ENCODE measurements around the gene DNAAF5. TPM values are rescaled to one million over a fixed set of nuclear protein-coding genes. Genes with fewer than 3 reads are reported as not detected.
A peak's percentile ranks its signal among the peaks of the same experiment; 100 is the strongest.
"Not testable (repeated sequence)": the region's sequence is repeated elsewhere in the genome, so short reads cannot be mapped to it uniquely, and the experiment has no call there.

The DNAAF5 gene
- total RNA-seq, 4 donors from 2014 or later, result 5.6 to 34.3 (median 13.3) TPM

- no peak overlapping the region for H3K4me3 ChIP-seq
- H3K4me1 ChIP-seq, result no peaks in the 10 kb centered on the region
- intact Hi-C loops (cut with DNase I; ENCODE audit: low total_unique reads), result no loop called here
- no peak overlapping the region for H3K27ac ChIP-seq
- H3K9me3 ChIP-seq, result no peaks in the 10 kb centered on the region
- no peak for DNase-seq
- no peaks in the 10 kb centered on the region for H3K27me3 ChIP-seq
- H3K36me3 ChIP-seq, result no peaks in the 10 kb centered on the region
- TF ChIP-seq POLR2A (IDR thresholded peaks at IDR 0.05) (no peak), CTCF (IDR thresholded peaks at IDR 0.05) (no peak)
Measured at GRCh38 chr7:791519-791918, 65.0 kb downstream of the DNAAF5 start.

- Histone ChIP-seq H3K36me3 (no peaks in the 10 kb centered on the region), H3K27me3 (no peaks in the 10 kb centered on the region), H3K9me3 (no peaks in the 10 kb centered on the region), H3K27ac (no peak overlapping the region), H3K4me3 (no peak overlapping the region), H3K4me1 (peaks cover 0 to 5% of the 10 kb centered on the region in 2 donors)
- intact Hi-C loops (cut with DNase I; ENCODE audit: low total_unique reads), result no loop called here
- TF ChIP-seq POLR2A (IDR thresholded peaks at IDR 0.05) (no peak), CTCF (IDR thresholded peaks at IDR 0.05) (no peak)
- DNase-seq, result no peak
Measured at GRCh38 chr7:794207-794606, 67.7 kb downstream of the DNAAF5 start.

DNA sequence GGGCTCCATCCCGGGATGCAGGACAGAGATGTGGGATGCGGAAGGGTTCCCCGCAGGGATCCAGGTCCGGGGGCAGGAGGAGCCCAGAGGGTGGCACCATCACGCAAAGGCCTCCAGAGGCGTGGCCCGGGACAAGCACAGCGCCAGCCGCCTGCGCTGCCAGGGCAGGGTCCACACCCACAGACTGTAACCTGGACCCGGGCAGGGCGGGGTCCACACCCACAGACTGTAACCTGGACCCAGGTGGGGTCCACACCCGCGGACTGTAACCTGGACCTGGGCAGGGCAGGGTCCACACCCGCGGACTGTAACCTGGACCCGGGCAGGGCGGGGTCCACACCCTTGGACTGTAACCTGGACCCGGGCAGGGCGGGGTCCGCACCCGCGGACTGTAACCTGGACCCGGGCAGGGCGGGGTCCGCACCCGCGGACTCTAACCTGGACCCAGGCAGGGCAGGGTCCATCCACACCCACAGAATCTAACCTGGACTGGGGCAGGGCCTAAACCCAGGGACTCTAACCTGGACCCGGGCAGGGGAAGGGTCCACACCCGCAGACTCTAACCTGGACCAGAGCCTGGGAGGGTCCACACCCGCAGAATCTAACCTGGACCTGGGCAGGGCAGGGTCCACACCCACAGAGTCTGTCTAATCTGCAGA is 68.3 kb downstream of the DNAAF5 start:
- Histone ChIP-seq H3K4me3 (no peak overlapping the region), H3K27ac (no peak overlapping the region), H3K9me3 (no peaks in the 10 kb centered on the region), H3K4me1 (peaks cover 0 to 5% of the 10 kb centered on the region in 2 donors), H3K36me3 (no peaks in the 10 kb centered on the region), H3K27me3 (no peaks in the 10 kb centered on the region)
- no peak for TF ChIP-seq POLR2A (IDR thresholded peaks at IDR 0.05)
- no peak for TF ChIP-seq CTCF (IDR thresholded peaks at IDR 0.05)
- no peak for DNase-seq
- intact Hi-C loops (cut with DNase I; ENCODE audit: low total_unique reads), result no loop called here

DNA sequence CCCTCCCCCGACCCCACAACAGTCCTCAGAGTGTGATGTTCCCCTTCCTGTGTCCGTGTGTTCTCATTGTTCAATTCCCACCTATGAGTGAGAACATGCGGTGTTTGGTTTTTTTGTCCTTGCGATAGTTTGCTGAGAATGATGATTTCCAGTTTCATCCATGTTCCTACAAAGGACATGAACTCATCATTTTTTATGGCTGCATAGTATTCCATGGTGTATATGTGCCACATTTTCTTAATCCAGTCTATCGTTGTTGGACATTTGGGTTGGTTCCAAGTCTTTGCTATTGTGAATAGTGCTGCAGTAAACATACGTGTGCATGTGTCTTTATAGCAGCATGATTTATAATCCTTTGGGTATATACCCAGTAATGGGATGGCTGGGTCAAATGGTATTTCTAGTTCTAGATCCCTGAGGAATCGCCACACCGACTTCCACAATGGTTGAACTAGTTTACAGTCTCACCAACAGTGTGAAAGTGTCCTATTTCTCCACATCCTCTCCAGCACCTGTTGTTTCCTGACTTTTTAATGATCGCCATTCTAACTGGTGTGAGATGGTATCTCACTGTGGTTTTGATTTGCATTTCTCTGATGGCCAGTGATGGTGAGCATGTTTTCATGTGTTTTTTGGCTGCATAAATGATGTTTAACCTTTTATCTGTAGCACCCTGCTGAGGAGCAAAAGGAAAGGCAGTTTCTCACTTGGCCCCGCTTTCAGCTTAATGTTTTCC is 70.1 kb downstream of the DNAAF5 start:
- H3K4me1 ChIP-seq; H3K27me3 ChIP-seq; H3K9me3 ChIP-seq; intact Hi-C loops (cut with DNase I; ENCODE audit: low total_unique reads); H3K36me3 ChIP-seq; DNase-seq; H3K4me3 ChIP-seq: not testable (repeated sequence)
- peak overlapping the region; percentile 88 to 91 for H3K27ac ChIP-seq

- peaks cover 5 to 7% of the 10 kb centered on the region in 2 donors for H3K4me1 ChIP-seq
- H3K36me3 ChIP-seq, result no peaks in the 10 kb centered on the region
- H3K9me3 ChIP-seq, result no peaks in the 10 kb centered on the region
- TF ChIP-seq CTCF (IDR thresholded peaks at IDR 0.05), result no peak
- intact Hi-C loops (cut with DNase I; ENCODE audit: low total_unique reads), result no loop called here
- DNase-seq, result no peak
- no peaks in the 10 kb centered on the region for H3K27me3 ChIP-seq
- H3K27ac ChIP-seq, result peak overlapping the region in 1 of 2 donors; percentile 91
- no peak overlapping the region for H3K4me3 ChIP-seq
Measured at GRCh38 chr7:798921-799470, 72.5 kb downstream of the DNAAF5 start.

Data from uterus (tissue), 4 donors.